HG02938 (cell line): Measurements from ENCODE around the gene MAP3K4.

Source experiments
- ATAC-seq: cut with Tn5 transposase; IDR thresholded peaks from one replicate; pipeline ENCODE4 v1.9.1; 2021; ENCODE audit warnings: mild to moderate bottlenecking, moderate library complexity; ENCODE audit not compliant: unreplicated experiment

The MAP3K4 gene

DNA sequence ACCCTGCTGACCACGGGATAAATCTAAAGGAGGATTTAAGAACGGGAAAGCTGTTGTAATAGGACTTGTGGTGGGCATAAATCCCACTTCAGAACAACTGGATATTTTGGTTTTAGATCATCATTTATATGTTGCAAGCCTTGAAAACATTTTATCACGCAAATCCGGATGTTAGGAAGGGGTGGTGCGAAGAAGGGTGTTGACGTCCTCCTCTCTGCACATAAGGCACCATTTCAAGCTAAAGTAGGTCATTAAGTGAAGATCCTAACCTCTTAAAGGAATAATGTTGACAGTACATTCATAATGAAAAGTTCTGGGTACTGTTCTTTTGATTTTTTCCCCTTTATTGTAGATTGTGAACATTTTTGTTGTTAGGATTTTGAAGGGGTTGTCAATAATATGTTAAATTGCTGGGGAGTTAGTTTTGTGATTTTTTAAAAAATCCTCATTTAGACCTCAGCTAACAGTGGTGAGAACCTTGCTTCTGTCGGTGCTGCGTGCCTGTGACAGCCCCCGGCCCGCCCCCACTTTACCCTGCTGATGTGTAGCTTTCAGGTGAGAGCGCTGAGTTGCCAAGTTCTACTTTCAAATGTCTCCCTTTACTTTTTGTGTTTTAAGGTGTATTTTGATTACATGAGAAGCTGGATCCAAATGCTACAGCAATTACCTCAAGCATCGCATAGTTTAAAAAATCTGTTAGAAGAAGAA lies 88.8 kb downstream of the MAP3K4 start:
- ATAC-seq: no peak

DNA sequence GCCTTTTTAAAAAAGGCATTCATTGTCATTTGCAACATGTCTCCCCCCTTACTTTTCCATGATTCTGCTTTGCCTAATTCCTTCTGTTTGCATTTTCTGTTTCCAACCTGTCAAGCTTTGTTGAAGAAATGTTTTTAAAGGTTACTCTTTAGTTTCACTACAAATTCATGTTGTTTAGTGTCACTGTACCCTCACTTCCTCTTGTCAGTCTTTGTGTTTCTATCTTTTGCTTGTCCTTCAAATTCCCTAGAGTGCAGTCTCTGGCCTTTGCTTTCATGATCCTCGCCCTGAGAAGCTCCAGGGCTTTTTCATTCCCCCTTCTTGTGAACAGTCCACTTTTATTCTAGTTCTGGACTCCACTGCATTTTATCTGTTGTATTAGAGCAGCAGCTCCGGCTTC lies 90.6 kb downstream of the MAP3K4 start:
- no peak for ATAC-seq

DNA sequence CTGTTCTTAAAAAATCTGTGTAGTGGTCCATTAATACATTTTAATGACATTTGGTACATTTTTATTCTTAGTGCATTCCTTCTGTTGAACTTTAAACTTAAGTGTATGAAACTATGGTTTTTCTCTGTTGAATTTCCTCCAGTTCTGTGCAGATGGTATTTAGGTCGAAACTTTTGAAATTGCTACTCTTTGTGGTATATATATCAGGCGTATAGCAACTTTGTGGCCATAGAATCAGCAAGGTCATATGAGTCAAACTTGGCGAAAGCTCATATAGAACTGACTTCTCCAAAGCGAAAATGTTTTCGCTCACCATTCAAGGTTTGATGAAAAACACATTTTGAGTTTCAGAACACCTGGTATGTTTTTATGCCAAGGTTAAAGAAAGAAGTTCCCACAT lies 93.7 kb downstream of the MAP3K4 start:
- ATAC-seq: no peak

GRCh38 chr6:161088676-161089328 lies 97.2 kb downstream of the MAP3K4 start:
- no peak for ATAC-seq

- ATAC-seq: no peak
Observed at GRCh38 chr6:161091151-161091550, 99.6 kb downstream of the MAP3K4 start.

DNA sequence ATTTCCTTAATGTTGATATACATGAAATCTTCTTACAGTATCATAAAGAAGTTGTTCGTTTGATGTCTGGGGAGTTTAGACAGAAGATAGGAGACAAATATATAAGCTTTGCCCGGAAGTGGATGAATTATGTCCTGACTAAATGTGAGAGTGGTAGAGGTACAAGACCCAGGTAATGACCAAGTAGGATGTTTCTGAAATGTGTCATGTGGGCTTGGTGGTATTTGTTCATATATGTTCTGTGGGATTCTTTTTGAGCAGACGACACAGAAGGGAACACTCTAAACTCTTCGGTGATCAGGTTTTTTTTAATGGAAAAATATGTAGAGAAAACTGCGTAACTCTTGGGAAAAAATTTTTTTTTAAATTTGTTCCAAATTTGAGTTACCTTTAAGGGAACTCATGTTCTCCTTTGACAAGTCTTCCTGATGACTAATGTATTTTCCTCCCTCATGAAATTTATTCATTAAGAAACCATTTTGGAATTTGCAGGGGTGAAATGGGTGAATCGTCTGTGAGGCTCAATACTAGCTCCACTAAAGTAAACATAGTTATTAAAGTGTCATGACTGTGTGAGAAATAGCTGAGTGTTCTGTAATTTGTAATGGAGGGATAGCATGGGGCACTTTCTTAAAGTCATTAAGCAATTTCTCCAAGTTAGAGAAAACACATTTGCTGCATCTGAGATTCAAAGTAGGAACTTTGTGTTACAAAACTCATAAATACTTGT lies 100.6 kb downstream of the MAP3K4 start:
- no peak for ATAC-seq

DNA sequence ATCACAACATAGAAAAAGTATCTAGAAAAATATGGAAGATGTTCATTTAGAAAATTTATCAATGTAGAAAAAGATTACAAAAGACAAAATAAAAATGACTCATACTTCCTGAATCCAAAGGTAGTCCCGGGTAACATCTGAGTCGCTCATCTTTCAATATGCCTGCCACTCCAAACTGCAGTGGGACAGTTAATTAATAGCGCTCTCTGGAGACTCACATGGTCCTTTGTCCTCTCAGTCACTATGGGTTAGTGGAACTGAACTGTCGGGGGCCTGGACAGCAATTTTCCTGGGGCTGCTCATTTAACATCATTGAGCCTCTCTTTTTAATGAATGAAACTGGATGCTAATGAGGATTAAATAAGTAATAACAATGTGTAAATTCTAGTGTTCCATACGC lies 103.4 kb downstream of the MAP3K4 start:
- no peak for ATAC-seq

GRCh38 chr6:161095916-161096315 lies 104.3 kb downstream of the MAP3K4 start:
- ATAC-seq: no peak

- ATAC-seq: no peak
Observed at GRCh38 chr6:161100072-161100471, 108.5 kb downstream of the MAP3K4 start.

DNA sequence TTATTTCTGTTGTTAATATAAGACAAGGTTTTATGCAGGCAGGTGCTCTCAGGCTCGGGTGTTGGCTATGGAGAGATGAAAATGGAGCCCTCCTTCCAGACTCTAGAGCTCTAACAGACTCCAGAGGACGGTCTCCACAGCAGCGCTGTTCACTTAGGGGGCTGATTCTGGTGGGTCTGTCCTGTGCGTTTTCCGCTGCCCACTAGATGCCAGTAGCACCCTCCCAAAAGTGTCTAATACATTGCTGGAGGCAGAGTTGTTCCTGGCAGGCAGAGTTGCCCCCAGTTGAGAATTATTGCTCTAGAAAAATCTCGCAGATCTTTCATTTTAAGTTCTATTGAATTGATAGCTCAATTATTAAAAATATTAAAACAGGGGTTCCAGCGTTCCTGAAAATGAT lies 109.9 kb downstream of the MAP3K4 start:
- ATAC-seq: no peak

GRCh38 chr6:161103475-161103874 lies 111.9 kb downstream of the MAP3K4 start:
- ATAC-seq: no peak

DNA sequence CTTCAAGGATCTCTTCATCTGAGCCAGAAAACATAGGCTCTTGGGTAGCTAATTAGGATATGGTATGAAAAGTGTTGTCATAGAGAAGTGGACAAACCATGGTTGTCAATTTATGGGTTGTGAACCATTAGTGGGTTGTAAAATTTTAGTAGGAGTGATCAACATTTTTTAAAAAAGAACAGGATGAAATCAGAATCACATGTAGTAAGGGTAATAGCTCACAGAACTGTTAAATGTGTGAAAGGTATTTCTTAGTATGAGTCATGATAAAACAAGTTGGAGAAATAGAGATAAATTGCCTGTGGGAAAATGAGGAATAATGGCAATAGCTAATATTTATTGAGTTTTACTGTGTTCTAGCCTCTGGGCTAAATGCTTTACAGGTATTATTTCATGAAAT lies 113.4 kb downstream of the MAP3K4 start:
- ATAC-seq: no peak

DNA sequence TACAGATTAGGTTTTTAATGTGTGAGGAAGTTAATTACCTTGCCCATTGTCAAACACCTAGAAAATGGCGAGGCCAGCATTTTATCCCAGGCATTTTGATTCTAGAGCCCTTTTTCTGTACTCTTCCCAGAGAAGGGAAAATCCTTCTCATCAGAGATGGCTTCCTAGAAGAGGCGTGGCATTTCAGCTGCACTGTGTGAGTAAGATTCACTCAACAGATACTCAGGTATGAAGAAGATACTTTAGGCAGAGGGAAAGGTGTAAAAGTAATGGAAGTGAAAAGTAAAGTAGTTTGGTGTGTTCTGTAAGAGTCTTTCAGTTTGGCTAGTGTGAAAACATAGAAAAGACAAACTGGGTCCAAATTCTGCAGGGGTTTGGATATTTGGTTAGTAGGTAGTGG lies 113.8 kb downstream of the MAP3K4 start:
- ATAC-seq: no peak

DNA sequence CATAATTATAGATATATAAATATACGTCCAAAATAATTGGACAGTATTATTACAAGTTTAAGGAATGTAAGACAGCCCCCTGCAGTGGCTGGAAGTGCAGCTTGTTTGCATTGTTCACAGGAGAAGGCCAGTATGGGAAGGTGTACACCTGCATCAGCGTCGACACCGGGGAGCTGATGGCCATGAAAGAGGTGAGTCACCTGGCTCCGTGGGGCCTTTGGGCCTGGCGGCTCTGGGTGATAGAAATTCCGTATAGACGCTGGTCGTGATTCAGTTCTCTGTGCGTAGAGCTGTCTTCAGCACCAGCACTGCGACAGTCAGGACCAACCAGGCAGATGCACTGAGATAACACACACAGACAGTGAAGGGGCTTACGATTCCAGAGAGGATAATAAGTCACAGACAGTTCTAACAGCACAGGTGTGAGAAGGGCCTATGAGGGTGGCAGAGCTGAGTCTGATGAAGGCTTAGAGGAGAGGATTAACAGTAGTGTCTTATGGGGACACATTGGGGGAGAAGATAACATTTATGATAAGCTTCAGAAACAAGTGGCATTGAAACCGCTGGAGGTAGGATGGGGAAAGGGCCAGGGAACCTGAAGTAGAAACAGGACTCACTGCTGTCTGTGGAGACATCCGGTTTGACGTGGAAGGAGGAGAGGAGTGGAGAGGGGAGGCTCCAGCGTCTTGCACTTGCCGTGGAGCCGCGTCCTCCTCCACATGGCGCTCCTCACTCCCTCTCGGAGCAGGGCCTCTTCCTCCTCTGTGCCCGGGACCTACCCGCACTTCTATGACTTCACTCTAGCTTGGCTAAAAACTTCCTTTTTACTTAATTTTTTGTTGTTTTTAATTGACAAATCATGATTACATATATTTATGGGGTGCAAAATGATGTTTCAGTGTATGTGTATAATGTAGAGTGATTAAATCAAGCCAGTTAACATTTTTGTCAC lies 116.5 kb downstream of the MAP3K4 start:
- ATAC-seq: no peak

DNA sequence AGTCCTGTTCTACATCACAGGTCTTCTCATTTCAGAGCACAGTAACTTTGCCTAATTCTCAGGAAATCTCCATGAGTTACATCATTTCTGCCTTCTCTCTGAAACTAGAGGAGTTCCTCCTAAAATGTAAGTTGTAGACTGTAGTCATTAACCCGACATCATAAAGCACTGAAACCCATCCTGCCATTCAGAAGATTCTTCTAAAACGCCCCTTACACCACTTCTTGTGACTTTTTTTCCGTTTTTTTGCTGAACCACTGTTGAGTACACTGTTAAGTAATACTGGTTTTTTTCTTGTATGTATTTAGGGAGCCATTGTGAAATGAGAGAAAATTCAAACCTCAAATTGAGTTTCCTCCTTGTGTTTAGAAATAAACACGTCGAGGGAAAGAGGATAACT lies 117.3 kb downstream of the MAP3K4 start:
- ATAC-seq: no peak

- ATAC-seq: no peak
Observed at GRCh38 chr6:161109366-161109765, 117.8 kb downstream of the MAP3K4 start.

GRCh38 chr6:161110028-161110779 lies 118.6 kb downstream of the MAP3K4 start:
- ATAC-seq: no peak

- ATAC-seq: no peak
Observed at GRCh38 chr6:161111261-161111660, 119.7 kb downstream of the MAP3K4 start.

DNA sequence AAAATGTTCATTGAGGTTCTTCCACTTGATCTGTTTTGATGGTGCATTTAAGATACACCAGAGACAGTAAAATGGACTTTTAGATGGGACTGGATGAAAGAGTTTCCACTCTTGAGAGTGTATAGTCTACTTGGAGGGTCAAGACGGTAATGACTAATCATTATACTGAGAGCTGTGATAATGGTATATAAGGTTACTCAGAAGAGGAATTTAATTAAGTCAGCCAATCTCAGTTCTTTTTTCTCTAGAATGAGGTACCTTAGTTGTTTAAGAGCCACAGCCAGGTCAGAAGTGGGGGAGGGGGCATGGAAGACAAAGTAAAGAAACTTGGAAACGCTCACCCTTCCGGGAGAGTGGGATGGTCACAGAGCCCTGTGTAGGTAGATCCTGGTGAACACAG lies 123.9 kb downstream of the MAP3K4 start:
- no peak for ATAC-seq

GRCh38 chr6:161116554-161116953 lies 125.0 kb downstream of the MAP3K4 start:
- no peak for ATAC-seq
